MM.1S (cell line): Measurements from ENCODE around the gene BATF3.

ENCODE experiments used
- CTCF ChIP-seq: fragments of 300-600 bp; sonication (generic); IDR thresholded peaks from 2 replicates; pipeline ENCODE4 v1.5.1; 2016; ENCODE audit warnings: antibody characterized with exemption, low read length, mixed read lengths
- EZH2 ChIP-seq: fragments of 300-600 bp; sonication (generic); optimal IDR thresholded peaks from 2 replicates; pipeline ENCODE3; 2017; ENCODE audit warnings: low read depth, mild to moderate bottlenecking, antibody characterized with exemption, low read length, mixed read lengths

DNA sequence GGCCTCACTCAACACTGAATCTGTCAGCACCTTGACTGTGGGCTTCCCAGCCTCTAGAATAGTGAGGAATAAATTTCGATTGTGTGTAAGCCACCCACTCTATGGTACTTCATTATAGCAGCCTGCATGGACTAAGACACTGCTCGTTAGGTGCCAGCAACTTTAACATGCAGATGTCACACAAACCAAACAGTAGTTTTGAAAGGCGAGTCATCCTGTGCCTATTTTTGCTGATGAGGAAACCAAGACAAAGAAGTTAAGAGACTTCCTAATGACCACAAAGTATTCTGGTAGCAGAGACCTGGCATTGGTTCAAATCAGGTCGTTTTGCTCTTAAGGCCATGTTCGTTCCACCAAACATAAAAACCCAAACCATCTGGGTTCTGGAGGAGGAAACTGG lies 42.9 kb downstream of the BATF3 start:
- no peak for TF ChIP-seq CTCF
- TF ChIP-seq EZH2: no peak
